GM19351 (cell line): ENCODE data around the gene GALNT4.

ENCODE experiments used
- ATAC-seq: cut with Tn5 transposase; IDR thresholded peaks from one replicate; pipeline ENCODE4 v1.9.1; 2021; ENCODE audit warnings: mild to moderate bottlenecking, moderate library complexity; ENCODE audit not compliant: unreplicated experiment

GALNT4 gene

GRCh38 chr12:89537389-89537788 is 12.8 kb upstream of the GALNT4 start:
- no peak for ATAC-seq

GRCh38 chr12:89529738-89530137 is 5.1 kb upstream of the GALNT4 start:
- ATAC-seq: peak; percentile 21

- ATAC-seq: no peak
Observed at GRCh38 chr12:89528434-89528833, 3.8 kb upstream of the GALNT4 start.

GRCh38 chr12:89525824-89526770 is 1.5 kb upstream of the GALNT4 start, which contains the start of gene POC1B:
Gene POC1B (minus strand): TSS chr12:89526047. CDS start chr12:89525895, 152 bp downstream.
- peak; percentile 65 for ATAC-seq

- peak; percentile 29 for ATAC-seq
Observed at GRCh38 chr12:89525305-89525823, 768 bp upstream of the GALNT4 start.

- ATAC-seq: no peak
Observed at GRCh38 chr12:89523843-89524540, 604 bp downstream of the GALNT4 start.

- ATAC-seq: no peak
Observed at GRCh38 chr12:89523393-89523792, 1.2 kb downstream of the GALNT4 start.

- ATAC-seq: no peak
Observed at GRCh38 chr12:89521364-89522223, 3.0 kb downstream of the GALNT4 start.

GRCh38 chr12:89517720-89518119 is 6.9 kb downstream of the GALNT4 start:
- ATAC-seq: no peak

- ATAC-seq: no peak
Observed at GRCh38 chr12:89516633-89517032, 8.0 kb downstream of the GALNT4 start.

GRCh38 chr12:89514751-89515150 is 9.8 kb downstream of the GALNT4 start:
- ATAC-seq: peak; percentile 84

- ATAC-seq: no peak
Observed at GRCh38 chr12:89513544-89513943, 11.1 kb downstream of the GALNT4 start.

GRCh38 chr12:89507015-89507824 is 17.4 kb downstream of the GALNT4 start:
- no peak for ATAC-seq

GRCh38 chr12:89506050-89506449 is 18.5 kb downstream of the GALNT4 start:
- ATAC-seq: no peak

GRCh38 chr12:89504560-89505346 is 19.8 kb downstream of the GALNT4 start:
- no peak for ATAC-seq

- no peak for ATAC-seq
Observed at GRCh38 chr12:89501793-89502192, 22.8 kb downstream of the GALNT4 start.

GRCh38 chr12:89499857-89500256 is 24.7 kb downstream of the GALNT4 start:
- no peak for ATAC-seq

GRCh38 chr12:89497467-89497866 is 27.1 kb downstream of the GALNT4 start:
- no peak for ATAC-seq

GRCh38 chr12:89497005-89497404 is 27.6 kb downstream of the GALNT4 start:
- no peak for ATAC-seq
